HTERT RPE-1 (cell line): ENCODE measurements around the gene C9orf72.
"Not testable (repeated sequence)": the region's sequence is repeated elsewhere in the genome, so short reads cannot be mapped to it uniquely, and the experiment has no call there.

Source experiments
- in situ Hi-C: fragments of 300-500 bp; cut with MboI; formaldehyde crosslinking; loops from 4 replicates; pipeline ENCODE4 v1.14.3; 2020; ENCODE audit warnings: low sequenced_read_pairs

C9orf72 gene

DNA sequence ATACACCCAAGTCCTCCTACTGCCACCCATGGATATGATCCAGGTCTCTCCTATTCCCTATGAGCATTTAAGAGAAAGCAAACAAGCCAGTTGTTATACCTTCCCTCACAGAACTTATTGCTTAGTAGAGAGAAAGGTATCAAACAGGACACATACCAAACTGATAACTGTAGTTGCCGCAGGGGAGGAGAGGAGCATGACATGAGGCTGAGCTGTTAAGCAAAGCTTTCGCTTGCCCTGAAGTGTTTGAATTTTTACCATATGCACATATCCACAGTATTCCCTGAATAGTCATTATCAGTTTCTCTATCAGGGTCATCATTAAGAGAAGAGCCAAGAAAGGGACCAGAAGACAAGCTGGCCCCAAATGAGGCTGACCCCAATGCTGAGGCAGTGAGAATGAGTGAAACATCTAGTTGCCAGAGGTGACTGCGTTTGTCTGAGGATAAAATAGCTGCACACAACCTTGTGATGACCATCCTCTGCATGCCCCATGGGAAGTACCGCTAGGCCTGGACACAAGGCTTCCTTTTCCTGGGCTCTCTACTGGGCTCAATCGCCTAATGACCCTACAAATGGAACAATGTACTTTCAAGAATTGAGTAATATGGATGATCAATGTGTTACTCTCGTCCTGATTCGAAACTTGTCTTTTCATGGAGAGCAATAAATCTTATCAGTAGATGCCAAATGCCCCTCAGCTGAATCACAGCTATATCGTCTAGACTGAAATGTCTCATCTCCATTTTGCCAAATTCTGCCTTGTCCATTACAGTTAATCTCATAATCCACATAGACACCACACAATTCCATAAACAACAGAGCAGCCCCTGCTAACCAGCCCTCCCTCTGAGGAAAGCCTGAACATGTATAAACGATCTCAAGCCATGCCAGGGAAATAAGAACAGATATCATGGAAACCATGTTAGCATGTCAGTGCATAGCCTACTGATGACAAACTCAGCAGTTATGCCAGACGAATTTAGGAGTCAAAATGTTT is 53.5 kb downstream of the C9orf72 start:
- in situ Hi-C loops, result no loop called here

DNA sequence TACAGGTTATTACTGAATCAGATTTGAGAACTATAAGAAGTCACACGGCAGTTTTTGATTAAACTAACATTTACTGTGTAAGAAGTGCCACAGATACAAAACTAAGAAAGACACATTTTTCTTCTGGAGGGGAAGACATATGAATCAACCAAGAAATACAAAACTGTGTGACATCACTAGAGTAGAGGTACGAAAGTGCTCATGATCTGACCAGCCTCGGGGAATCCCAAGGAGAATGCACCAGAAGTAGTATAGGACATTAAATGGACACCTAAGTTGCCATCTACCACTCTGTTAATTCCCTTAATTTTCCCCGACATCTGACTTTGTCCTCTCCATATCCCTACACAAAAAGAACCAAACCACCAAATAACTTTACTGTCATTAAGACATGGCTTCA is 54.5 kb downstream of the C9orf72 start:
- in situ Hi-C loops, result no loop called here

DNA sequence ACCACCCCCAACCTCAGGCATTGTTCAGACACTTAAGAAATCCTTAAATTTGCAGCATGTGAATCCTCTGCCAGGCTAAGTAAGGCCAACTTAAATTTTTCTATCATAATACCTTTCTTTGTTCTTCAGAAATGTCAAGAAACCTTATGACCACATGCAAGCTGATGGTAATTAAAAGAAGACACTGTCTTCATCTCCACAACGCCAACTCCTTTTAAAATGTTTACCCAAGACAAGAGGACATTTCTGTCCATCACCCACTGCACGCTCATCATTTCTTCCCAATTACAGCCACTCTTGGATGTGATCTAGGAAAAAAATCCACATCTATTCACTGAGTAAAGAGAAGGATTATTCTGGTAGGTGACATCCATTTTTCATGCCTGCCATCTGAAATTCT is 55.3 kb downstream of the C9orf72 start:
- in situ Hi-C loops, result no loop called here

DNA sequence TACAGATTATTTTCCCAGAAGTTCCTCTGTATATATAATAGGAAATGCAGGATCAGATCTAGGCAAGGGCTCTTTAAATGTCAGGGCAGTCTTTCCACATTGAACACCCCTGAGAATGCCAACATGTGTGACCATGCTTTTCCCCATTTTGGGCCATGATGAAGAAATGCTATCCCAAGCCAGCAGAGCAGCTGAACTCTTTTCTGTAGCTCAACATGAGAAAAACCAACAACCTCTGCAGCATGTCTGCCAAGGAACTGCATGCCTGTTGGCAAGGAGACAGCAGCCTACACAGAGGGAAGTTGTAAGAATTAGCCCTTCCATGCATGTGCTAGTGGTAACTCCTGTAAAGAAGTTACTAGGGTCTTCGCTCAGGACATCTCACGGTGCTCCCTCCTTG is 58.7 kb downstream of the C9orf72 start:
- in situ Hi-C loops, result no loop called here

DNA sequence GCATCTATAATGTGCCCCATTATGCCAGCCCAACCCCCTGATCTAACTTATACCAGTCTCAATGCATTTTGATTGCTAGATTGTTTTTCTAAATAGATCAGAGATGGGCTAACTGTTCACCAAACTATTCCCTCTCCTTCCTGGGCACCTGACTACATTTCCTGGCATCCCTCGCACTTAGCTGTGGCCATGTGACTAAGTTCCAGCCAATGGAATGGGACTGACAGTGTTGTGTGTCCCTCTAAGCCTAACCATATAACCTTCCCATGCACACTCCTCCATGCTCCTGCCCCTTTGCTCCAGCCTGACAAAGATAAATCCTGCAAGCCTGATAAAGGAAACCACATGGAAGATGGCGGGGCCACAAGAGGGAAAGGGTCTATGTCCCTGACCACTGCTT is 61.5 kb downstream of the C9orf72 start:
- in situ Hi-C loops, result no loop called here

DNA sequence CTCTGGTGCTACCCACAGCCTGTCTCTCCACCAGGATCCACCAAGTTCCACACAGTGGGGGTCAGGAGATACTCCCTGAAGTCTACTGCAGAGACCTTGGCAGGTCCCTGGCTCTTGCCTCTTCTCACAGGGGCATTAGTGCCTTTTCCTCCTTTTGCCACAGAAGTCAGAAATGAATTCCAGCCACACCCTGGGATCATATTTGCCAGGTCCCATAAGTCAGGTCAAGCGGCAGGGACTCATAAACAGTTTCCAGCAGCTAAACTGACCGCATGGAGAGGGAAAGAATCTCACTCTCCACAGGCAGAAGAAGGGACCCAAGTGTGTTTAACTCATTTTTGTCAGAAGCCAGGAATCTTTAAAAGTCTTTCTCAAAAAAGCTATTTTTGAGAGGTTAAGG is 62.5 kb downstream of the C9orf72 start:
- in situ Hi-C loops, result no loop called here

DNA sequence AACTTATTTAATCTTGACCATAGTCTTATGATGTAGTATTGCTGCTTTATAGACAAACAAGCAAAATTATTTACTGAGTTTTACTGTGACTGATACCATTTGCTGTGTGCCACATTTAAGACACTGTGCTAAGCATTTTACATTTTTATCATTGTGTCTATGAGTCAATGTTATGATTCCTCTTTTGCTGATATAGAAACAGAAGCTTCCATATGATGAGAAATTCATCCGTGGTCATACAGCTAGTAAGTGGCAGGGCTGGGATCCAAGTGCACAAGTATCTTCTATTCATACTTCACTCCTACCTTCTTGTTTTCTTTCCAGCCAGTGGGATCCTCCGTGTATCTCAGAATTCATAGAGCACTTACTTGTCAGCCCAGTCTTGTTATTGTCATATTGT is 66.3 kb downstream of the C9orf72 start:
- in situ Hi-C loops, result no loop called here

DNA sequence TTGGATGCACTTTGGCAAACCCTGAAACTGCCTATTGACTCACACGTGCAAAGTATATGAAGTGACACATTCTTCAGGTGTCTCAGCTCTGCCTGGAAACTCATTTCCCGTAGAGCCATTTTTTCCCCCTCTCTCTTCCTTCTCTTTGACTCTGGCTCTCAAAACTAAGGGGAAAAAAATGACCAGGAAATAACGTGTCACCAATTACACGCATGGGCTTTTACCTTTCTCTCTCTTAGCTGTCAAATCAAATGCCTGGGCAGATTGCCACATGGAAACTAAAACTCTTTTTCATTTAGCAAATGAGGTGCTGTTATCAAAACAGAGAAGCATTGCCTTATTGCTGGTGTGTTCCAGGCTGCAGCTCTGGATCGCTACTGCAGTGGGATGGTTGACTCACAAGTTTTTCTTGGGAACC is 67.5 kb downstream of the C9orf72 start:
- in situ Hi-C loops, result no loop called here

DNA sequence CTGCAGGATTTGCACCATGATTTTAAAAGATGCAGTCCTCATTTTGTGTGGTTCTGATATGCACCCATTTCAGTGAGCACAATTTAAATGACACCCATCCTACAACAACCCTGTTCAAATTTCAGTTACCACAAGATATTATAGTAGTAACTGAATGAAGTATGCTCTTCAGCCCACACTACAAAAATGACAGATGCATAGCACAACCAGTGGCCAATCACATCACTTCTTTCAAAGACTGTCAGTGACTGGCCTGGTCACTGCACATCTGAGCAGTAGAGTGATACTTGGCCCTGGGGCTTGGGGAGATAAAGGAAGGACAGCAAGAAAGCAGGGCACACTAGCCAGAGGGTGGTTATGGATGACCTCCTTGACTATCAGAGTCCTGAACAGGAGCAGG is 69.0 kb downstream of the C9orf72 start:
- in situ Hi-C loops, result no loop called here

DNA sequence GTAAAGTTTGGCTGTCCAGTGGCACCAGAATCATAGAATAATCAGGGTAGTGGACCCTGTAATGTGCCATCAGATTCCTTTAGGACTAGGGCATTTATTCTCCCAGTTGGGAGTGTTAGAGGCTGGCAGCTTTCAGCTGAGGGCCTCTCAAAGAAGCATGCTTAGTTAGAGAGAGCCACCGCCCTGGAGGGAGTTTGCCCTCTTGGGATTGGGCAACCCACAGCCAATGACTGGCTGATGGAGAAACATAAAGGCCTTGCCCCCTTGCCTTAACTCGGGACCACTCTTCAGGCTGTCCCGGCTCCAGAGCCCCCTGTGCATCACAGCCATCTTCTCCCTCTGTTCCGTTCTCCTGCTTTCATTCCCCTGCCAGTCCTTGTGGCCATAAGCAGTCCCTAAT is 69.7 kb downstream of the C9orf72 start:
- in situ Hi-C loops, result no loop called here

DNA sequence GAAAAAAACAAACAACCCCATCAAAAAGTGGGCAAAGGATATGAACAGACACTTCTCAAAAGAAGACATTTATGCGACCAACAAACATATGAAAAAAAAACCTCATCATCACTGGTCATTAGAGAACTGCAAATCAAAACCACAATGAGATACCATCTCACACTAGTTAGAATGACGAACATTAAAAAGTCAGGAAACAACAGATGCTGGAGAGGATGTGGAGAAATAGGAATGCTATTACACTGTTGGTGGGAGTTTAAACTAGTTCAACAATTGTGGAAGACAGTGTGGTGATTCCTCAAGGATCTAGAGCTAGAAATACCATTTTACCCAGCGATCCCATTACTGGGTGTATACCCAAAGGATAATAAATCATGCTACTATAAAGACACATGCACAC is 72.4 kb downstream of the C9orf72 start:
- in situ Hi-C loops, result not testable (repeated sequence)

DNA sequence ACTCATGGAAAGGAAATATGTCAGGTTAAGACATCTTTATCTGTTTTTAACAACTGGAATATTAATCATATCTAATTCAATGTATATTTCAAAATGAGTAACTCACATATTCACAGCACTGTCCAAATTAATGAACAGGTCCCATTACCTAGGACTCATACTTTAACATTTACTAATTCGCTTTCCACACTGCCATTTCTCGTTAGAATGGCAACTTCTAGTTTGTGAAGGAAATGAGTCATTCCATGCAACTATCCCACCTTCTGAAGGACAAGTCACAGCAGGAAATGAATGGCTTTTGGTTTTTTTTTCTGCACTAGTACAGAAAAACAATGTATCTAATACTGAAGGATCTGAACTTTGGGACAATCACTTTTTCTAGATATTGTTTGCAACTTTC is 73.8 kb downstream of the C9orf72 start:
- in situ Hi-C loops, result no loop called here

DNA sequence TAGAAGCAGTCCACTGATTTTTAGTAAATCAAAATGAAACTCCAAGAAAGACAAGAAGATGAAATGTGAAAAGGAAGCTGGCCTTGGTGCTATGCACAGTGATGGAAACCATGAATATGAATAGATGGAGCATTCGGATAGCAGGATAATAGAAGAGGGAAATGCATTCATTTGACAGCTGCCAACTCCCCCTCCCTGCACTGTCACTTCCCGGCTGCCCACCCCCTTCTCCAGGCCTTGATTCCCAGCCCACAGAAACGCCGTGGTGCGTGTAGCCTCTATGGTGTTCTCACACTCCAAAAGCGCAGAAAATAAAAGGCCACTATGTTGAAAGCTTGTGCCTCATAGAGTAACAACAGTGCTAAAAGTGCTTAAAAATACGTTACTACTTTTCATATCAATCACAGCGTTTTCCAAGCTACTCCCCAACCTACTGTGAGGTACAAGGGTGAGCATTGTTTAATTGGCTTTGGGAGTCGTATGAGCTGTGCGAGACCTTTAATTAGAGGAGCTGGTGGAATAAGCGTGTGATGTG is 75.3 kb downstream of the C9orf72 start:
- in situ Hi-C loops, result no loop called here
